ENCODE measurements around the gene ZMPSTE24. TPM values are rescaled to one million over a fixed set of nuclear protein-coding genes. Genes with fewer than 3 reads are reported as not detected.

ZMPSTE24 gene
- total RNA-seq, result 51.9 and 72.7 TPM in 2 replicates

GRCh38 chr1:40257688-40258444, at the start of gene ZMPSTE24:
ZMPSTE24 (plus strand) TSS chr1:40258236; CDS start chr1:40258272, 36 bp downstream.

GRCh38 chr1:40247655-40248054, 10.4 kb upstream of the ZMPSTE24 start, which contains the start of gene TMCO2:
TMCO2 (plus strand) TSS chr1:40247937; CDS start chr1:40247994, 57 bp downstream.

GRCh38 chr1:40316595-40317393, 58.8 kb downstream of the ZMPSTE24 start, which contains the start of gene COL9A2:
COL9A2 (minus strand) TSS chr1:40317286; CDS start chr1:40317197, 89 bp downstream.

Other genes with a start within 250 kb of the ZMPSTE24 start
- gene CAP1, start 217.5 kb upstream of the ZMPSTE24 start, total RNA-seq, result 371 and 521 TPM in 2 replicates
- 65.3 and 87.6 TPM in 2 replicates for gene PPT1, start 161.0 kb upstream of the ZMPSTE24 start, total RNA-seq
- 18.8 and 27.1 TPM in 2 replicates for gene RLF, start 96.8 kb upstream of the ZMPSTE24 start, total RNA-seq
- gene TMCO2, start 10.3 kb upstream of the ZMPSTE24 start, total RNA-seq, result not detected in 2 replicates
- 0.19 and 0.33 TPM in 2 replicates for gene COL9A2, start 59.0 kb downstream of the ZMPSTE24 start, total RNA-seq
- gene SMAP2, start 115.5 kb downstream of the ZMPSTE24 start, total RNA-seq, result 7.8 and 10.5 TPM in 2 replicates
- gene ZFP69B, start 192.2 kb downstream of the ZMPSTE24 start, total RNA-seq, result 3.9 and 4.3 TPM in 2 replicates
- 2.0 and 2.2 TPM in 2 replicates for gene ZFP69, start 219.1 kb downstream of the ZMPSTE24 start, total RNA-seq